GM12874 (cell line): ENCODE results near the gene SERTAD2.
A peak's percentile ranks its signal among the peaks of the same experiment; 100 is the strongest.

Experiments
- TF ChIP-seq, protein P1 (sequence below): IDR thresholded peaks from 2 replicates; pipeline ENCODE4 v1.5.1; 2011; ENCODE audit warnings: low read depth, mild to moderate bottlenecking, control low read depth, low read length, moderate library complexity; ENCODE audit not compliant: insufficient read depth

SERTAD2 gene

DNA sequence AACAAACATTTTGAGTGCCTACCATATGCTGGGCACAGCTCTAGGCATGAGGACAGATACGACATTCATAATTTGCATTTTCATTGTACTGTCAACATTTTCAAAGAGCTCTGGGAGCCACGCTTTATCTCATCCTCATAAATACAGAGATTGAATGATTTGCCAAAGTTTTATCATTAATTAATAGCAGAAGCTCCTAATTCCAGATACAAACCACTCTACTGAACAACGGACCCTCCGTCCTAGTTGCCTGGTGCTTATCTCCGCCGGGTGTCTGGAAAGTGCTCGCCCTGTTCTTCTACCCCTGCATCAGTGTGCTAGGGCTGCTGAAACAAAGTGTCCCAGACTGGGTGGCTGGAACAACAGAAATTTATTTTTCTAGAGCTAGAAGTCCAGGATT, 23.8 kb downstream of the SERTAD2 start:
- TF ChIP-seq, protein P1, sequence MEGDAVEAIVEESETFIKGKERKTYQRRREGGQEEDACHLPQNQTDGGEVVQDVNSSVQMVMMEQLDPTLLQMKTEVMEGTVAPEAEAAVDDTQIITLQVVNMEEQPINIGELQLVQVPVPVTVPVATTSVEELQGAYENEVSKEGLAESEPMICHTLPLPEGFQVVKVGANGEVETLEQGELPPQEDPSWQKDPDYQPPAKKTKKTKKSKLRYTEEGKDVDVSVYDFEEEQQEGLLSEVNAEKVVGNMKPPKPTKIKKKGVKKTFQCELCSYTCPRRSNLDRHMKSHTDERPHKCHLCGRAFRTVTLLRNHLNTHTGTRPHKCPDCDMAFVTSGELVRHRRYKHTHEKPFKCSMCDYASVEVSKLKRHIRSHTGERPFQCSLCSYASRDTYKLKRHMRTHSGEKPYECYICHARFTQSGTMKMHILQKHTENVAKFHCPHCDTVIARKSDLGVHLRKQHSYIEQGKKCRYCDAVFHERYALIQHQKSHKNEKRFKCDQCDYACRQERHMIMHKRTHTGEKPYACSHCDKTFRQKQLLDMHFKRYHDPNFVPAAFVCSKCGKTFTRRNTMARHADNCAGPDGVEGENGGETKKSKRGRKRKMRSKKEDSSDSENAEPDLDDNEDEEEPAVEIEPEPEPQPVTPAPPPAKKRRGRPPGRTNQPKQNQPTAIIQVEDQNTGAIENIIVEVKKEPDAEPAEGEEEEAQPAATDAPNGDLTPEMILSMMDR = no peak

- TF ChIP-seq, protein P1 = no peak
Measured at GRCh38 chr2:64629329-64629781, 24.4 kb downstream of the SERTAD2 start.

DNA sequence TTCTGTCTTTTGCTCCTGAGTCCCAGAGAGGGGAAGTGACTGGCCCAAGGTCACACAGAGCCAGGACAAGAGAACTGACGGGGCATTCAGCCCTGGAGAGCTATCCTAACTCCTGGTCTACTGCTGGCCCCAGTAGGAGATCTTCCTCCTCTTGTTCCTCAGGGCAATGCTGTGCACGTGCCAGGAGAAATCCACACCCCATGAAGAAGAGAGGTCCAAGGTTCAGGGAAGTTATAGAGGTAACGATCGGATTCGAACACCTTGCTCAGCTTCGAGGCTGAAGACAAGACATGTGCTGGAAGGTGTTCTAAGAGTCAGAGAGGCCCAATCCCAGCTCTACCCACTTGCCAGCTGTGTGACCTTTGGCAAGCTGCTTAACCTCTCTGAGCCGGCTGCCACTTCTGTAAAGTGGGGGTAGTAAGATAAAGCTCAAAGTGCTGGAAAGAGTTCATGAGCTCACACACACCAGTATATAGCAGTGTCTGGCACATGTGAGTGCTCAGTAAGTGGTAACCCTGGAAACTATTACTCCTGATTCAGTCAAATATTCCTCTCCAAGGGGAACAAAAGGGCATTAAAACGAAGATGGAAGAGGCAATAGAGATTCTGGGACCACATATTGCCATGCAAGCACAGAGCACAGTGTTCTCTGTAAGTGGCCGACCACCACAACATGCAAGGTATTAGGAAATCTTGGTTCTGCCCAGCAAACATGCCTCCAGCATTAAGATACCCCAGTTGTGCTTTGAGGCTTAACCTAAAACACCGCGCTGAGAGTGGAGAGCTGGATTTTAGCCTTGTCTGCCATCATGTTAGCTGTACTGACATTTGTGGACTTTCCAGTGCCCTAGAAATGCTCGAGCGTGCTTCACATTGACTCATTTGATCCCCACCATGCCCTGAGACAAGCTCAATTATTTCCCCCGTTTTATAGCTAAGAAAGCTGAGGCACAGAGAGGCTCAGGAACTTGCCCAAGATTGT, 25.6 kb downstream of the SERTAD2 start:
- TF ChIP-seq, protein P1 = no peak

DNA sequence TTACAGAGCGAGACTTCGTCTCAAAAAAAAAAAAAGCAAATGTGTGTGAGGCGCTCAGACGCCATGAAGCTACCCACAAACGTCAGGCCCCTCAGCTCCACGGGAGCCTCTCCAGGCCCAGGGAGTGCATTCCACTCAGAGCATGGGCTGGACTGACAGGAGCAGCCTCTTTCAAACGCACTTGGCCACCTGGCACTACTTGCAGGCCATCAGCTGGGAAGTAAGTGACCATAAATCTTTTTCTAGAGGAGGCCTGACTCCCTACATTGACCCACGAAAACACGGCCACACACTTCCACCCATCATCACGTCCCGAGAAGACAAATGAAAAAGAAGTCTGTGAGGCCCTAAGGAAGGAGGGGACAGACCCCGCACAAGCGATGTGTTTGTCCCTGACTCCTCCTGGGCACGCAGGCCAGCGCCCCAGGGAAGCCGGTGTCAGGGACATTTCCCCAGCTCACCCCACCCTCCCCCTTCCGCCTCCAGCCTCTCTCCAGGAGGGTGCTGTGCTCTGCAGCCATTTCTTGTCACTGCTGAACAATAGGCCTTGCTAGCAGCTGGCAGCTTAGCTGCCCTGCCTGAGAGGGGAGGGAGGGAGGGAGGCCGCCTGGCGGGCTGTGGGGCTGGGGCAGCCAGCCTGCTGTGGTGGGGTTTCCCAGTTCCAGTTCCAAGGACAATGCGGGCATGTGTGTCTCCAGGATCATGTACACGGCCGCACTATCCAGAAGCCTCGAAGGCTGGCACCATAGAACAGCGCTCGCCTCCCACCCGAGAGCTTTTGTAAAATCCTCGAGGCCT, 26.6 kb downstream of the SERTAD2 start:
- TF ChIP-seq, protein P1 = no peak

DNA sequence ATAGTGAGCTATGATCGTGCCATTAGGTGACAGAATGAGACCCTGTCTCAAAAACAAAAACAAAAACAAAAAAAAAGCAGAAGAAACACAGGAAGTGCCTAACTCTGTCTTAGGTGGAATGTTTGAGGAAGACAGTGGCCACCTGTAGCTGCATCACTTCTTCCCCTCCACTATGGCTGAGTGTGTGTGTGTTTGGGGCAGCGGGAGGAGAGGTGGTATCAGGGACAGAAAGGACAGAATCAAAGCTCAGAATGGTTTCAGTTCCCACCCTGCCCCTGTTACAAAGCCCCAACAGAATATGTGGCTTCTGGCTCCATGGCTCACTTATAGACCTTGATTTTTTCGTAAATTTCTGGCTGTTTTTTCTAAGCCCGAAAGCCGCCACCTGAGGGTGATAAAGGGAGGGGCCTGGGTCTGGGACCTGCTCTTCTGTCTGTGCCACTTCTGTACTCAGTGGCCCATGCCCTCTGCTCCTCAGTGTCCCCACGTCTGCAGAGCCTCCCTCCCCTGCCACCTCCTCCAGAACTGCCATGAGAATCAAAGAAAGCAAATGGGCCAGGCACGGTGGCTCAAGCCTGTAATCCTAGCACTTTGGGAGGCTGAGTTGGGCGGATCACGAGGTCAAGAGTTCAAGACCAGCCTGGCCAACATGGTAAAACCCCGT, 27.4 kb downstream of the SERTAD2 start:
- TF ChIP-seq, protein P1 = no peak

GRCh38 chr2:64625299-64626145, 28.2 kb downstream of the SERTAD2 start:
- TF ChIP-seq, protein P1 = 0 out of 2 replicates have a peak, but pooled peaks have one; percentile 2
